Natural killer cell (primary cell): ENCODE data around the gene PPP1R1A. TPM values are rescaled to one million over a fixed set of nuclear protein-coding genes. Genes with fewer than 3 reads are reported as not detected.

Experiments used
- ATAC-seq, 3 donors: fragments of 150-1000 bp in 2 of 3; fragments of 200-7000 bp in 1 of 3; cut with Tn5 transposase; 1 replicate in 1 of 3; 2 replicates in 2 of 3; pipeline ENCODE4 v1.10.0; 2021; ENCODE audit warnings: mild to moderate bottlenecking in 2 of 3, moderate library complexity in 2 of 3
- DNase-seq, 2 donors: peaks; one replicate each; pipeline versions ENCODE4 v3.0.0 to v3.0.0-alpha.2; 2013 to 2021; ENCODE audit warnings: mixed read lengths in 1 of 2
- H3K27ac ChIP-seq: one replicate; pipeline ENCODE4 v1.5.1; 2013; ENCODE audit warnings: mild to moderate bottlenecking, low read length
- H3K27me3 ChIP-seq: one replicate; pipeline ENCODE4 v1.6.1; 2013; ENCODE audit warnings: low read length; ENCODE audit not compliant: control insufficient read depth, insufficient read depth
- H3K36me3 ChIP-seq: one replicate; pipeline ENCODE4 v1.6.1; 2013; ENCODE audit warnings: low read length; ENCODE audit not compliant: control insufficient read depth, insufficient read depth
- H3K4me1 ChIP-seq: one replicate; pipeline ENCODE4 v1.6.1; 2013; ENCODE audit warnings: low read length; ENCODE audit not compliant: control insufficient read depth, insufficient read depth
- H3K4me3 ChIP-seq: one replicate; pipeline ENCODE4 v1.5.1; 2013; ENCODE audit warnings: low read length
- H3K9me3 ChIP-seq: one replicate; pipeline ENCODE4 v1.6.1; 2013; ENCODE audit warnings: low read length; ENCODE audit not compliant: control insufficient read depth, insufficient read depth
- H3K27ac Mint-ChIP-seq, 2 donors: one replicate each; pipeline ENCODE4 v1.8.0; 2022; ENCODE audit warnings: mild to moderate bottlenecking in 2 of 2, mixed read lengths in 2 of 2, moderate library complexity in 1 of 2
- H3K27me3 Mint-ChIP-seq, 2 donors: one replicate each; pipeline ENCODE4 v1.8.0; 2022; ENCODE audit warnings: low read depth in 2 of 2, mixed read lengths in 2 of 2
- H3K36me3 Mint-ChIP-seq: one replicate; pipeline ENCODE4 v1.8.0; 2022; ENCODE audit warnings: mixed read lengths
- H3K4me1 Mint-ChIP-seq, 2 donors: one replicate each; pipeline ENCODE4 v1.8.0; 2022; ENCODE audit warnings: mixed read lengths in 2 of 2
- H3K4me3 Mint-ChIP-seq: one replicate; pipeline ENCODE4 v1.8.0; 2022; ENCODE audit warnings: mild to moderate bottlenecking, moderate library complexity, mixed read lengths
- H3K9me3 Mint-ChIP-seq, 2 donors: one replicate each; pipeline ENCODE4 v1.8.0; 2022; ENCODE audit warnings: mixed read lengths in 2 of 2
- WGBS: methylation state at CpG from one replicate; pipeline ENCODE4 v1.1.7; 2013; ENCODE audit warnings: missing lambda C conversion rate; ENCODE audit not compliant: insufficient coverage; 5-methylcytosine and 5-hydroxymethylcytosine counted together
- intact Hi-C: fragments of 100-400 bp; cut with micrococcal nuclease; formaldehyde crosslinking; loops from one replicate; pipeline ENCODE4 v1.14.2; 2022
- total RNA-seq, 4 donors: library from RNA; stranded (reverse); fragments of 120-200 nt in 1 of 4; gene quantifications; one replicate each; pipeline versions ENCODE4 v1.2.3 to v1.2.4, GENCODE V29; 2013 to 2022
- TF ChIP-seq, protein P1 (sequence below): fragments of 200-600 bp; IDR thresholded peaks from one replicate; pipeline ENCODE4 v1.8.0; 2022; ENCODE audit warnings: antibody characterized with exemption

The PPP1R1A gene
- total RNA-seq, 3 donors from 2014 or later (not counting 1 experiment from before 2014, with no cell fraction given), result not detected

DNA sequence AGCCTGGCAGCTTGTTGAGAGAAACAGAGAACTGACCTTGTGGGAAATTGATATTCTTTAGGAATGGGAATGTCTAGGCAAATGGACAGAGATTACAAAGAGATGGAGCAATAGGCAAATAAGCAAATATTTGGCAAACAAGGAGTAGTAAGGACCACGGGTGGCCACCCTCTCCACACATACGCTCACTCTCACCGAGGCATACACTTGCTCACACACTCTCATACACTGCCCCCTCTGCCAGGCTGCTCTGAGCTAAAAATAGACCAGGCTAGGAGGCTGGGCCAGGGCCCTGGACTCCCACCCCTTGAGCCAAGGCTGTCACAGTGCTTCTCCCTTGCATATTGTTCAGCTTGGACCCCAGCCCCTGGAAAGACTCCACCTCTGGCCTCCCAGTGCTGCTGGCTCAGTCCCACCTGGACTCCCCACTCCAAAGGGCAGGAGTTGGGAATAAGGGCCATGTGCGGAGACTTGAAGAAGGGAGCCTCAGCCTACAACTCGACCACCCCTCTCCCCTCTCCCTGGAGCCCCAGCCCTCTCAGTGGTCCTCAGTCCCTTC, 1.1 kb downstream of the PPP1R1A start:
- peaks cover 73 to 86% of the 10 kb centered on the region in 2 donors for H3K27me3 Mint-ChIP-seq
- DNase-seq (no peak), ATAC-seq (no peak)
- Histone ChIP-seq H3K4me1 (peaks cover 8% of the 10 kb centered on the region), H3K9me3 (no peaks in the 10 kb centered on the region), H3K36me3 (no peaks in the 10 kb centered on the region), H3K4me3 (no peak overlapping the region), H3K27ac (no peak overlapping the region), H3K27me3 (peaks cover 25% of the 10 kb centered on the region)
- WGBS, result 71% methylated on average over 4 of the region's 5 CpGs
- H3K4me1 Mint-ChIP-seq, result peaks cover 6% of the 10 kb centered on the region in 2 donors
- intact Hi-C loops, result no loop called here
- peak overlapping the region; percentile 25 for H3K4me3 Mint-ChIP-seq
- H3K27ac Mint-ChIP-seq, result no peak overlapping the region
- H3K36me3 Mint-ChIP-seq, result no peaks in the 10 kb centered on the region
- TF ChIP-seq, protein P1, sequence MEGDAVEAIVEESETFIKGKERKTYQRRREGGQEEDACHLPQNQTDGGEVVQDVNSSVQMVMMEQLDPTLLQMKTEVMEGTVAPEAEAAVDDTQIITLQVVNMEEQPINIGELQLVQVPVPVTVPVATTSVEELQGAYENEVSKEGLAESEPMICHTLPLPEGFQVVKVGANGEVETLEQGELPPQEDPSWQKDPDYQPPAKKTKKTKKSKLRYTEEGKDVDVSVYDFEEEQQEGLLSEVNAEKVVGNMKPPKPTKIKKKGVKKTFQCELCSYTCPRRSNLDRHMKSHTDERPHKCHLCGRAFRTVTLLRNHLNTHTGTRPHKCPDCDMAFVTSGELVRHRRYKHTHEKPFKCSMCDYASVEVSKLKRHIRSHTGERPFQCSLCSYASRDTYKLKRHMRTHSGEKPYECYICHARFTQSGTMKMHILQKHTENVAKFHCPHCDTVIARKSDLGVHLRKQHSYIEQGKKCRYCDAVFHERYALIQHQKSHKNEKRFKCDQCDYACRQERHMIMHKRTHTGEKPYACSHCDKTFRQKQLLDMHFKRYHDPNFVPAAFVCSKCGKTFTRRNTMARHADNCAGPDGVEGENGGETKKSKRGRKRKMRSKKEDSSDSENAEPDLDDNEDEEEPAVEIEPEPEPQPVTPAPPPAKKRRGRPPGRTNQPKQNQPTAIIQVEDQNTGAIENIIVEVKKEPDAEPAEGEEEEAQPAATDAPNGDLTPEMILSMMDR, result no peak
- no peaks in the 10 kb centered on the region for H3K9me3 Mint-ChIP-seq

DNA sequence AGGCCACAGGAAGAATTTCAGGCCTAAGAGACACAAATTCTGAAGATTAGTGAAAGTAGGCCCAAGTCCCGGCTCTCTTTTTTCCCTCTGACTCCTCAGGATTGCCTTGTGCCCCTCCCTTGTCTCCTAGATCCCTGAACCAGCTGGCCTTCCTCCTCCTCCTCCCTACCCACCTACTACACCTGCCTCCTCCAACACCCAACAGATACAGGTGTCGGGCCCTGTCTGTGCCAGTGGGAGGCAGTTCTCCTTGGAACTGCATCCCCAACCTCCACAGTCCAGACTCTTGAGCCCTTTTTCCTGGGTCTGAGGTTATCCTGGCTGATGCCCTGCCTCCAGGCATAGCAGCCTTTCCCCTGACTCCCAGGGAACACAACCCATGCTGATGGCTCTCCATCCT, 1.8 kb downstream of the PPP1R1A start:
- H3K27me3 ChIP-seq, result peaks cover 25% of the 10 kb centered on the region
- WGBS, result 92% methylated on average over 2 of the region's 2 CpGs
- Mint-ChIP-seq H3K4me3 (no peak overlapping the region), H3K36me3 (no peaks in the 10 kb centered on the region), H3K9me3 (no peaks in the 10 kb centered on the region), H3K27ac (no peak overlapping the region), H3K4me1 (peaks cover 6% of the 10 kb centered on the region in 2 donors), H3K27me3 (peaks cover 70 to 81% of the 10 kb centered on the region in 2 donors)
- intact Hi-C loops, result no loop called here
- peaks cover 8% of the 10 kb centered on the region for H3K4me1 ChIP-seq
- H3K9me3 ChIP-seq, result no peaks in the 10 kb centered on the region
- ATAC-seq (no peak), DNase-seq (no peak)
- TF ChIP-seq, protein P1, result no peak
- H3K4me3 ChIP-seq, result no peak overlapping the region
- H3K27ac ChIP-seq, result no peak overlapping the region
- H3K36me3 ChIP-seq, result no peaks in the 10 kb centered on the region

DNA sequence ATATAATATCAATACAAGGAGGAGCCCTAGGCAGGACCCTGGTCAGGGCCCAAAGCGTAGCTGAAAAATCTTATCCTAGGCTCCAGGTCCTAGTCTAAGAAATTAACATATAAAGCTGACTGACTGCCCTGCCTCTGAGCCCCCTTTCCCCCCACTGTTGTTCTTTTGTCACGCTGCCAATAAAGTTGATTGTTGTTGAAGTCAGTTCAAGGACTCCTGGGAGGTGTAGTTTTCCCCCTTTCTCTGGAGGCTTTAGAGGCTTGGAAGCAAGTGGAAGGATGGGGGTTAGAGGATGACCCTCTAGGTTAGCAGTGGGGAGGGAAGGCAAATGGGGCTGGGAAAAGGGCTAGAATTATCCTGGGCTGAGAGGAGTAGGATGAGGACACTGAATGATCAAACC, 3.2 kb downstream of the PPP1R1A start:
- DNase-seq (no peak), ATAC-seq (no peak)
- Histone ChIP-seq H3K27ac (no peak overlapping the region), H3K4me3 (no peak overlapping the region), H3K4me1 (peaks cover 8% of the 10 kb centered on the region), H3K9me3 (no peaks in the 10 kb centered on the region), H3K36me3 (no peaks in the 10 kb centered on the region), H3K27me3 (peaks cover 25% of the 10 kb centered on the region)
- H3K27ac Mint-ChIP-seq, result no peak overlapping the region
- H3K4me3 Mint-ChIP-seq, result no peak overlapping the region
- no peaks in the 10 kb centered on the region for H3K36me3 Mint-ChIP-seq
- WGBS, result 84% methylated on average over 2 of the region's 2 CpGs
- H3K4me1 Mint-ChIP-seq, result peaks cover 6% of the 10 kb centered on the region in 2 donors
- H3K9me3 Mint-ChIP-seq, result no peaks in the 10 kb centered on the region
- intact Hi-C loops, result no loop called here
- TF ChIP-seq, protein P1, result no peak
- peaks cover 62 to 68% of the 10 kb centered on the region in 2 donors for H3K27me3 Mint-ChIP-seq

DNA sequence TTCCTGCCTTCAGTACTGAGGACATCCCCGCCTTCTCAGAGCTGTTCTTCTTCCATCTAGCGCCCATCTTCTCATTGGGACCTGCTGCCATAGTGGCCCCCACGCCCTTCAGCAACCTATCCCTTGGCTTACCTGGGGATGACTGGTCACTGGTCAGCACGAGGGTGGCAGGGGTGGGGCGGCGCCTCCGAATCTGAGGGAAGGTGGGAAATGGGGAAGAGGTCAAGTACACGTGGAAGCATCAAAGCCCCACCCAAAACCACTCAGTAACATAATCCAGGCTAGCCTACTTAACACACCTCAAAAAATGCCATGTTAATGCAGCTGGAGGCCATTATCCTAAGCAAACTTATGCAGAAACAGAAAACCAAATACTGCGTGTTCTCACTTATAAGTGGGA, 4.3 kb downstream of the PPP1R1A start:
- no peaks in the 10 kb centered on the region for H3K9me3 Mint-ChIP-seq
- no peaks in the 10 kb centered on the region for H3K36me3 Mint-ChIP-seq
- Histone ChIP-seq H3K27me3 (peaks cover 20% of the 10 kb centered on the region), H3K4me3 (no peak overlapping the region), H3K9me3 (no peaks in the 10 kb centered on the region), H3K27ac (no peak overlapping the region), H3K4me1 (peaks cover 14% of the 10 kb centered on the region), H3K36me3 (no peaks in the 10 kb centered on the region)
- H3K4me1 Mint-ChIP-seq, result peaks cover 13% of the 10 kb centered on the region in 2 donors
- ATAC-seq, result no peak
- WGBS, result 77% methylated on average over 5 of the region's 9 CpGs
- intact Hi-C loops, result no loop called here
- no peak for DNase-seq
- no peak overlapping the region for H3K27ac Mint-ChIP-seq
- H3K27me3 Mint-ChIP-seq, result peaks cover 51 to 57% of the 10 kb centered on the region in 2 donors
- TF ChIP-seq, protein P1, result no peak
- H3K4me3 Mint-ChIP-seq, result no peak overlapping the region
